ENCODE results near the gene EXD1.
"Not testable (repeated sequence)": the region's sequence is repeated elsewhere in the genome, so short reads cannot be mapped to it uniquely, and the experiment has no call there.

The EXD1 gene

GRCh38 chr15:41256103-41256502, 25.5 kb upstream of the EXD1 start:
- Mint-ChIP-seq H3K27me3 (ENCODE audit: low read depth) (peaks cover 4% of the 10 kb centered on the region), H3K9me3 (no peaks in the 10 kb centered on the region), H3K36me3 (ENCODE audit: low read depth) (peaks cover 19% of the 10 kb centered on the region), H3K4me3 (no peak overlapping the region), H3K4me1 (no peaks in the 10 kb centered on the region), H3K27ac (no peak overlapping the region)
- TF ChIP-seq CTCF (IDR thresholded peaks at IDR 0.05; ENCODE audit: unreplicated experiment in 3 of 3) = no peak

GRCh38 chr15:41254560-41254959, 24.0 kb upstream of the EXD1 start:
- Mint-ChIP-seq H3K36me3 (ENCODE audit: low read depth) (peaks cover 19% of the 10 kb centered on the region), H3K27ac (peak overlapping the region in 1 of 3 experiments; percentile 6), H3K9me3 (no peaks in the 10 kb centered on the region), H3K4me3 (no peak overlapping the region), H3K4me1 (no peaks in the 10 kb centered on the region), H3K27me3 (ENCODE audit: low read depth) (peaks cover 4% of the 10 kb centered on the region)
- no peak for TF ChIP-seq CTCF (IDR thresholded peaks at IDR 0.05; ENCODE audit: unreplicated experiment in 3 of 3)

- H3K9me3 Mint-ChIP-seq = no peaks in the 10 kb centered on the region
- H3K27me3 Mint-ChIP-seq (ENCODE audit: low read depth) = peaks cover 4% of the 10 kb centered on the region
- H3K36me3 Mint-ChIP-seq (ENCODE audit: low read depth) = peaks cover 13% of the 10 kb centered on the region
- H3K4me1 Mint-ChIP-seq = no peaks in the 10 kb centered on the region
- no peak for TF ChIP-seq CTCF (IDR thresholded peaks at IDR 0.05; ENCODE audit: unreplicated experiment in 3 of 3)
- no peak overlapping the region for H3K4me3 Mint-ChIP-seq
- H3K27ac Mint-ChIP-seq = no peak overlapping the region
Measured at GRCh38 chr15:41251411-41251810, 20.9 kb upstream of the EXD1 start.

GRCh38 chr15:41250745-41251144, 20.2 kb upstream of the EXD1 start:
- not testable (repeated sequence) for H3K27ac Mint-ChIP-seq

GRCh38 chr15:41241221-41241964, 10.8 kb upstream of the EXD1 start:
- H3K9me3 Mint-ChIP-seq = no peaks in the 10 kb centered on the region
- no peaks in the 10 kb centered on the region for H3K4me1 Mint-ChIP-seq
- no peak overlapping the region for H3K4me3 Mint-ChIP-seq
- H3K36me3 Mint-ChIP-seq (ENCODE audit: low read depth) = peaks cover 18% of the 10 kb centered on the region
- no peak for TF ChIP-seq CTCF (IDR thresholded peaks at IDR 0.05; ENCODE audit: unreplicated experiment in 3 of 3)
- H3K27ac Mint-ChIP-seq = no peak overlapping the region
- no peaks in the 10 kb centered on the region for H3K27me3 Mint-ChIP-seq (ENCODE audit: low read depth)

More at GRCh38 chr15:41250745-41251144, 20.2 kb upstream of the EXD1 start:
- H3K36me3 Mint-ChIP-seq (ENCODE audit: low read depth) = peaks cover 17% of the 10 kb centered on the region
- not testable (repeated sequence) for H3K27me3 Mint-ChIP-seq (ENCODE audit: low read depth); H3K4me1 Mint-ChIP-seq; H3K4me3 Mint-ChIP-seq; H3K9me3 Mint-ChIP-seq

GRCh38 chr15:41238100-41238499, 7.5 kb upstream of the EXD1 start:
- TF ChIP-seq CTCF (IDR thresholded peaks at IDR 0.05; ENCODE audit: unreplicated experiment in 3 of 3) = no peak
- no peaks in the 10 kb centered on the region for H3K9me3 Mint-ChIP-seq
- H3K36me3 Mint-ChIP-seq (ENCODE audit: low read depth) = no peaks in the 10 kb centered on the region
- peaks cover under 1% of the 10 kb centered on the region for H3K4me1 Mint-ChIP-seq
- H3K27ac Mint-ChIP-seq = no peak overlapping the region
- H3K4me3 Mint-ChIP-seq = no peak overlapping the region
- H3K27me3 Mint-ChIP-seq (ENCODE audit: low read depth) = no peaks in the 10 kb centered on the region
